Motor neuron (in vitro differentiated cells): ENCODE results near the gene CCDC192. TPM values are rescaled to one million over a fixed set of nuclear protein-coding genes. Genes with fewer than 3 reads are reported as not detected.

Experiments
- ATAC-seq, 8 experiments: fragments of 200-7000 bp; cut with Tn5 transposase; replicated peaks in 6 of 8; 2 replicates each; pipeline ENCODE4 v1.8.0; 2021; ENCODE audit warnings: mild to moderate bottlenecking in 8 of 8, moderate library complexity in 8 of 8
- H3K27ac ChIP-seq, 2 donors: fragments of 250-450 bp; sonication (Bioruptor Pico); 2 replicates each; pipeline ENCODE4 v1.9.0; 2021; ENCODE audit warnings: antibody characterized with exemption in 2 of 2, mild to moderate bottlenecking in 2 of 2, moderate library complexity in 1 of 2
- H3K4me1 ChIP-seq, 2 donors: fragments of 250-450 bp; sonication (Bioruptor Pico); replicated peaks in 1 of 2; 2 replicates each; pipeline ENCODE4 v1.6.1; 2021; ENCODE audit warnings: antibody characterized with exemption in 2 of 2, mild to moderate bottlenecking in 2 of 2, moderate library complexity in 1 of 2
- H3K4me3 ChIP-seq, 5 donors: fragments of 250-450 bp; sonication (Bioruptor Pico); 2 replicates each; pipeline ENCODE4 v1.9.0; 2021; ENCODE audit warnings: antibody characterized with exemption in 5 of 5, mild to moderate bottlenecking in 5 of 5, moderate library complexity in 4 of 5
- WGBS, 10 experiments: fragments of 450-650 bp; shearing (Covaris generic); methylation state at CpG; one replicate each; pipeline ENCODE4 v1.0.0; 2022; 5-methylcytosine and 5-hydroxymethylcytosine counted together
- in situ Hi-C, 9 experiments: fragments of 400-800 bp; cut with MboI; loops; one replicate each; pipeline ENCODE4 v1.15.0; 2021; ENCODE audit warnings: low sequenced_read_pairs in 9 of 9, low pct_unique_long_range_greater_than_20kb in 2 of 9; ENCODE audit not compliant: unreplicated experiment in 9 of 9
- total RNA-seq, 8 experiments: library from RNA; unstranded; fragments of 300-600 nt; gene quantifications; 2 replicates each; pipeline versions ENCODE4 v1.2.3 to v1.2.4, GENCODE V29; 2022

CCDC192 gene
- total RNA-seq, 8 experiments from 2014 or later: 0.38 to 2.0 (median 1.2) TPM; not detected in 1

- in situ Hi-C loops: no loop called here
- peak in 3 of 8 experiments; percentile 52 to 92 (median 78) for ATAC-seq
- H3K27ac ChIP-seq: no peak overlapping the region
- peaks cover 0 to 7% of the 10 kb centered on the region in 2 donors for H3K4me1 ChIP-seq
- no peak overlapping the region for H3K4me3 ChIP-seq
Observed at GRCh38 chr5:127957701-127958239, 254.6 kb downstream of the CCDC192 start.

- H3K27ac ChIP-seq: no peak overlapping the region
- ATAC-seq: peak in 2 of 8 experiments; percentile 41 to 66
- peaks cover 0 to 7% of the 10 kb centered on the region in 2 donors for H3K4me1 ChIP-seq
- in situ Hi-C loops: no loop called here
- 25 to 100% (median 78%) methylated on average over 1 to 5 of the region's 5 CpGs for WGBS, 10 experiments
- no peak overlapping the region for H3K4me3 ChIP-seq
Observed at GRCh38 chr5:127958421-127959011, 255.3 kb downstream of the CCDC192 start.

GRCh38 chr5:127959152-127959764 lies 256.1 kb downstream of the CCDC192 start:
- no peak overlapping the region for H3K4me3 ChIP-seq
- in situ Hi-C loops: no loop called here
- peak in 3 of 8 experiments; percentile 71 to 79 (median 78) for ATAC-seq
- H3K4me1 ChIP-seq: peaks cover 0 to 7% of the 10 kb centered on the region in 2 donors
- 5 to 100% (median 42%) methylated on average over 1 to 3 of the region's 3 CpGs; no CpG with 5 or more reads in 1 of the 10 experiments for WGBS, 10 experiments
- no peak overlapping the region for H3K27ac ChIP-seq

- in situ Hi-C loops: no loop called here
- 86 to 100% (median 100%) methylated on average over 1 of the region's 1 CpG; no CpG with 5 or more reads in 5 of the 10 experiments for WGBS, 10 experiments
- no peak for ATAC-seq
- H3K4me3 ChIP-seq: no peak overlapping the region
- H3K4me1 ChIP-seq: peaks cover 0 to 7% of the 10 kb centered on the region in 2 donors
- H3K27ac ChIP-seq: no peak overlapping the region
Observed at GRCh38 chr5:127960270-127960691, 257.1 kb downstream of the CCDC192 start.

GRCh38 chr5:127961006-127961762 lies 258.0 kb downstream of the CCDC192 start:
- ATAC-seq: no peak
- WGBS, 10 experiments: 80 to 100% (median 100%) methylated on average over 1 to 2 of the region's 2 CpGs; no CpG with 5 or more reads in 3 of the 10 experiments
- in situ Hi-C loops: no loop called here
- H3K4me3 ChIP-seq: no peak overlapping the region
- no peak overlapping the region for H3K27ac ChIP-seq
- H3K4me1 ChIP-seq: peaks cover 0 to 7% of the 10 kb centered on the region in 2 donors

GRCh38 chr5:127961763-127962145 lies 258.6 kb downstream of the CCDC192 start:
- Histone ChIP-seq H3K27ac (no peak overlapping the region), H3K4me3 (no peak overlapping the region), H3K4me1 (peaks cover 0 to 7% of the 10 kb centered on the region in 2 donors)
- peak in 1 of 8 experiments; percentile 35 for ATAC-seq
- in situ Hi-C loops: no loop called here
- 80 to 100% (median 100%) methylated on average over 1 to 2 of the region's 3 CpGs; no CpG with 5 or more reads in 6 of the 10 experiments for WGBS, 10 experiments

- no peak overlapping the region for H3K4me3 ChIP-seq
- ATAC-seq: no peak
- 83 to 100% (median 94%) methylated on average over 1 of the region's 1 CpG; no CpG with 5 or more reads in 6 of the 10 experiments for WGBS, 10 experiments
- H3K27ac ChIP-seq: no peak overlapping the region
- H3K4me1 ChIP-seq: peaks cover 0 to 7% of the 10 kb centered on the region in 2 donors
- in situ Hi-C loops: no loop called here
Observed at GRCh38 chr5:127962491-127962890, 259.3 kb downstream of the CCDC192 start.

- peaks cover 0 to 7% of the 10 kb centered on the region in 2 donors for H3K4me1 ChIP-seq
- in situ Hi-C loops: no loop called here
- no peak overlapping the region for H3K4me3 ChIP-seq
- WGBS, 10 experiments: 0 to 90% (median 85%) methylated on average over 1 of the region's 1 CpG; no CpG with 5 or more reads in 5 of the 10 experiments
- no peak overlapping the region for H3K27ac ChIP-seq
- ATAC-seq: no peak
Observed at GRCh38 chr5:127963233-127963632, 260.0 kb downstream of the CCDC192 start.

GRCh38 chr5:127963931-127964330 lies 260.7 kb downstream of the CCDC192 start:
- in situ Hi-C loops: no loop called here
- peaks cover 0 to 7% of the 10 kb centered on the region in 2 donors for H3K4me1 ChIP-seq
- H3K27ac ChIP-seq: no peak overlapping the region
- no peak overlapping the region for H3K4me3 ChIP-seq
- no peak for ATAC-seq
- 19 to 100% (median 92%) methylated on average over 1 to 3 of the region's 3 CpGs; no CpG with 5 or more reads in 1 of the 10 experiments for WGBS, 10 experiments

- ATAC-seq: no peak
- Histone ChIP-seq H3K4me1 (peaks cover 0 to 7% of the 10 kb centered on the region in 2 donors), H3K27ac (no peak overlapping the region), H3K4me3 (no peak overlapping the region)
- WGBS, 10 experiments: 61 to 100% (median 98%) methylated on average over 1 to 3 of the region's 3 CpGs
- in situ Hi-C loops: no loop called here
Observed at GRCh38 chr5:127967323-127967982, 264.3 kb downstream of the CCDC192 start.

- no peak overlapping the region for H3K27ac ChIP-seq
- no peak overlapping the region for H3K4me3 ChIP-seq
- no peak for ATAC-seq
- in situ Hi-C loops: no loop called here
- H3K4me1 ChIP-seq: peaks cover 0 to 7% of the 10 kb centered on the region in 2 donors
- WGBS, 10 experiments: 86 to 100% (median 100%) methylated on average over 1 of the region's 1 CpG; no CpG with 5 or more reads in 5 of the 10 experiments
Observed at GRCh38 chr5:127967983-127968592, 264.9 kb downstream of the CCDC192 start.

GRCh38 chr5:127969002-127969401 lies 265.8 kb downstream of the CCDC192 start:
- in situ Hi-C loops: no loop called here
- Histone ChIP-seq H3K27ac (no peak overlapping the region), H3K4me1 (peaks cover 0 to 7% of the 10 kb centered on the region in 2 donors), H3K4me3 (no peak overlapping the region)
- 25 to 100% (median 78%) methylated on average over 1 to 3 of the region's 3 CpGs; no CpG with 5 or more reads in 1 of the 10 experiments for WGBS, 10 experiments
- ATAC-seq: peak in 4 of 8 experiments; percentile 14 to 95 (median 30)
